Right lobe of liver (tissue), 6 donors: ENCODE results near the gene RPS6KA2. TPM values are rescaled to one million over a fixed set of nuclear protein-coding genes. Genes with fewer than 3 reads are reported as not detected.
"Not testable (repeated sequence)": the region's sequence is repeated elsewhere in the genome, so short reads cannot be mapped to it uniquely, and the experiment has no call there.

Experiments
- ATAC-seq, 4 donors: fragments of 200-7000 bp; cut with Tn5 transposase; one replicate each; pipeline ENCODE4 v1.9.1; 2020; ENCODE audit warnings: mild to moderate bottlenecking in 4 of 4, moderate library complexity in 4 of 4
- DNase-seq, 3 donors: peaks; one replicate each; pipeline ENCODE4 v3.0.0-alpha.2; 2020
- H3K27ac ChIP-seq, 3 donors: fragments of 200-600 bp; one replicate each; pipeline ENCODE4 v1.8.0; 2022
- H3K27me3 ChIP-seq, 2 donors: fragments of 200-600 bp; one replicate each; pipeline ENCODE4 v1.8.0; 2022
- H3K36me3 ChIP-seq, 4 donors: fragments of 200-600 bp; sonication (generic) in 1 of 4; one replicate each; pipeline versions ENCODE4 v1.5.1 to v1.8.0; 2017 to 2022; ENCODE audit warnings: control low read depth in 1 of 4
- H3K4me1 ChIP-seq, 4 donors: fragments of 200-600 bp; sonication (generic) in 1 of 4; one replicate each; pipeline versions ENCODE4 v1.5.1 to v1.8.0; 2017 to 2022; ENCODE audit warnings: control low read depth in 1 of 4
- H3K4me3 ChIP-seq, 3 donors: fragments of 200-600 bp; one replicate each; pipeline ENCODE4 v1.8.0; 2022
- H3K9me3 ChIP-seq, 4 donors: fragments of 200-600 bp; sonication (generic) in 1 of 4; one replicate each; pipeline versions ENCODE4 v1.5.1 to v1.8.0; 2017 to 2022; ENCODE audit warnings: control low read depth in 1 of 4
- CTCF ChIP-seq, 4 donors: fragments of 200-600 bp in 3 of 4; fragments of 450-650 bp in 1 of 4; IDR thresholded peaks; one replicate each; pipeline versions ENCODE4 v1.5.1 to v1.8.0; 2016 to 2022; ENCODE audit warnings: antibody characterized with exemption in 4 of 4, mild to moderate bottlenecking in 2 of 4
- POLR2A ChIP-seq: fragments of 450-650 bp; IDR thresholded peaks from one replicate; pipeline ENCODE4 v1.6.1; 2017; ENCODE audit warnings: antibody characterized with exemption, mild to moderate bottlenecking
- WGBS: methylation state at CpG from one replicate; pipeline ENCODE4 v1.1.6; 2018; ENCODE audit warnings: low coverage, low lambda C conversion rate; ENCODE audit not compliant: insufficient coverage; ENCODE audit errors: missing lambda C conversion rate; 5-methylcytosine and 5-hydroxymethylcytosine counted together
- intact Hi-C, 2 donors: fragments of 100-400 bp; cut with DNase I; formaldehyde crosslinking; loops; one replicate each; pipeline versions ENCODE4 v1.11.2 to v1.14.1; 2022
- total RNA-seq, 6 experiments: library from RNA; depleted of rRNA in 2 of 6; stranded (reverse); fragments of >200 nt in 2 of 6; fragmentation: NEBNext Ultra II Directional in 3 of 6; extraction: Animal tissue kit (Norgen Biotek cat#: 25700) in 3 of 6; gene quantifications; one replicate each; pipeline versions ENCODE4 v1.1.0 to v1.2.4, GENCODE V29; 2016 to 2023
- donor health status: DM: no; HTN: yes; CAD: no.
- donor health status: DM: no; HTN: no; CAD: no.
- donor health status: DM: no; HTN: no; CAD: no.
- donor health status: DM: no; HTN: yes; CAD: no.
- donor health status: DM: no; HTN: yes; CAD: no.

RPS6KA2 gene
- total RNA-seq, 6 experiments from 2014 or later, result 6.4 to 18.1 (median 11.1) TPM

- WGBS, result 69% methylated on average over 4 of the region's 6 CpGs
- intact Hi-C loops, result loop anchor here in 1 of 2 donors (10.0 kb wide), 1 partner anchor 81 kb away; no protein-coding TSS in a partner anchor
- no peaks in the 10 kb centered on the region for H3K27me3 ChIP-seq
- DNase-seq, result no peak
- ATAC-seq, result no peak
- H3K9me3 ChIP-seq, result no peaks in the 10 kb centered on the region
- no peak for TF ChIP-seq CTCF (IDR thresholded peaks at IDR 0.05)
- TF ChIP-seq POLR2A, result no peak
- H3K4me1 ChIP-seq, result peaks cover 0 to 30% (median 12%) of the 10 kb centered on the region in 4 donors
- no peak overlapping the region for H3K4me3 ChIP-seq
- no peaks in the 10 kb centered on the region for H3K36me3 ChIP-seq
- H3K27ac ChIP-seq, result peak overlapping the region in 1 of 3 donors; percentile 80
These were observed 231.3 kb downstream of the RPS6KA2 start for GRCh38 chr6:166395778-166396177.

GRCh38 chr6:166395351-166395750 is 231.7 kb downstream of the RPS6KA2 start:
- peak in 1 of 3 donors; percentile 74 for DNase-seq
- peak overlapping the region in 1 of 3 donors; percentile 80 for H3K27ac ChIP-seq

GRCh38 chr6:166394036-166394892 is 232.8 kb downstream of the RPS6KA2 start:
- no peak overlapping the region for H3K4me3 ChIP-seq
- ATAC-seq (peak; percentile 91 to 94 (median 94)), DNase-seq (peak in 2 of 3 donors; percentile 74 to 88)
- H3K27me3 ChIP-seq, result no peaks in the 10 kb centered on the region
- H3K27ac ChIP-seq, result peak overlapping the region; percentile 11 to 80 (median 46)
- no peaks in the 10 kb centered on the region for H3K9me3 ChIP-seq
- TF ChIP-seq POLR2A (peak; percentile 53), CTCF (IDR thresholded peaks at IDR 0.05) (no peak)
- no peaks in the 10 kb centered on the region for H3K36me3 ChIP-seq
- peaks cover 0 to 35% (median 12%) of the 10 kb centered on the region in 4 donors for H3K4me1 ChIP-seq
- intact Hi-C loops, result loop anchor here in 1 of 2 donors (10.0 kb wide), 1 partner anchor 79 kb away; no protein-coding TSS in a partner anchor
- WGBS, result 32% methylated on average over 6 of the region's 10 CpGs

More at GRCh38 chr6:166395351-166395750, 231.7 kb downstream of the RPS6KA2 start:
- intact Hi-C loops, result loop anchor here in 1 of 2 donors (10.0 kb wide), 1 partner anchor 81 kb away; no protein-coding TSS in a partner anchor
- TF ChIP-seq CTCF (IDR thresholded peaks at IDR 0.05) (no peak), POLR2A (no peak)
- ATAC-seq, result peak; percentile 7 to 54 (median 53)
- 19% methylated on average over 6 of the region's 6 CpGs for WGBS
- peaks cover 0 to 26% (median 10%) of the 10 kb centered on the region in 4 donors for H3K4me1 ChIP-seq
- H3K27me3 ChIP-seq, result no peaks in the 10 kb centered on the region
- H3K9me3 ChIP-seq, result no peaks in the 10 kb centered on the region
- H3K4me3 ChIP-seq, result no peak overlapping the region
- no peaks in the 10 kb centered on the region for H3K36me3 ChIP-seq

- WGBS, result no CpG with 5 or more reads among the region's 27 CpGs
- intact Hi-C loops, result loop anchor here in 1 of 2 donors (10.0 kb wide), 1 partner anchor 79 kb away; no protein-coding TSS in a partner anchor
- no peak for DNase-seq
These were observed 233.6 kb downstream of the RPS6KA2 start for GRCh38 chr6:166393535-166393823.

GRCh38 chr6:166392755-166393534 is 234.1 kb downstream of the RPS6KA2 start:
- DNase-seq, ATAC-seq, H3K36me3 ChIP-seq, H3K4me3 ChIP-seq, H3K27me3 ChIP-seq, H3K9me3 ChIP-seq: not testable (repeated sequence)
- WGBS, result 83% methylated on average over 7 of the region's 30 CpGs
- peak overlapping the region in 2 of 3 donors; percentile 43 to 80 for H3K27ac ChIP-seq
- H3K4me1 ChIP-seq, result peaks cover 0 to 46% (median 18%) of the 10 kb centered on the region in 4 donors
- intact Hi-C loops, result loop anchor here in 1 of 2 donors (10.0 kb wide), 1 partner anchor 78 kb away; no protein-coding TSS in a partner anchor

More at GRCh38 chr6:166393535-166393823, 233.6 kb downstream of the RPS6KA2 start:
- peaks cover 0 to 41% (median 16%) of the 10 kb centered on the region in 4 donors for H3K4me1 ChIP-seq
- H3K9me3 ChIP-seq, result no peaks in the 10 kb centered on the region
- TF ChIP-seq CTCF (IDR thresholded peaks at IDR 0.05), result no peak
- no peak for TF ChIP-seq POLR2A
- H3K4me3 ChIP-seq, result no peak overlapping the region
- H3K36me3 ChIP-seq, result no peaks in the 10 kb centered on the region
- no peaks in the 10 kb centered on the region for H3K27me3 ChIP-seq
- no peak for ATAC-seq
- H3K27ac ChIP-seq, result peak overlapping the region in 2 of 3 donors; percentile 43 to 80
